Neural progenitor cell (in vitro differentiated cells): ENCODE measurements around the gene PDX1. TPM values are rescaled to one million over a fixed set of nuclear protein-coding genes. Genes with fewer than 3 reads are reported as not detected.
A peak's percentile ranks its signal among the peaks of the same experiment; 100 is the strongest.

ENCODE experiments used
- DNase-seq: peaks from one replicate; pipeline ENCODE4 v3.0.0-alpha.2; 2016; ENCODE audit warnings: low spot score
- H2AFZ ChIP-seq: fragments of 200-600 bp; sonication (generic); replicated peaks from 2 replicates; pipeline ENCODE4 v1.6.1; 2016; ENCODE audit warnings: antibody characterized with exemption
- H3F3A ChIP-seq: fragments of 200-600 bp; sonication (generic); 2 replicates; pipeline ENCODE4 v1.6.1; 2016; ENCODE audit warnings: antibody characterized with exemption, low read depth
- H3K27ac ChIP-seq: fragments of 200-600 bp; sonication (generic); 2 replicates; pipeline ENCODE4 v1.5.1; 2016; ENCODE audit warnings: mild to moderate bottlenecking
- H3K27me3 ChIP-seq: fragments of 200-600 bp; sonication (generic); 2 replicates; pipeline ENCODE4 v1.6.1; 2016; ENCODE audit warnings: mild to moderate bottlenecking, moderate library complexity
- H3K36me3 ChIP-seq: fragments of 200-600 bp; sonication (generic); 2 replicates; pipeline ENCODE4 v1.5.1; 2016
- H3K4me1 ChIP-seq: fragments of 200-600 bp; sonication (generic); 2 replicates; pipeline ENCODE4 v1.6.1; 2016; ENCODE audit warnings: mixed run types
- H3K4me2 ChIP-seq: fragments of 200-600 bp; sonication (generic); 2 replicates; pipeline ENCODE4 v1.6.1; 2016
- H3K4me3 ChIP-seq: fragments of 200-600 bp; sonication (generic); 2 replicates; pipeline ENCODE4 v1.5.1; 2016
- H3K79me2 ChIP-seq: fragments of 200-600 bp; sonication (generic); 2 replicates; pipeline ENCODE4 v1.6.1; 2016; ENCODE audit warnings: low read depth
- H3K9ac ChIP-seq: fragments of 200-600 bp; sonication (generic); 2 replicates; pipeline ENCODE4 v1.6.1; 2016
- H3K9me3 ChIP-seq: fragments of 200-600 bp; sonication (generic); 2 replicates; pipeline ENCODE4 v1.5.1; 2016; ENCODE audit warnings: low read depth
- H4K20me1 ChIP-seq: fragments of 200-600 bp; sonication (generic); 2 replicates; pipeline ENCODE4 v1.6.1; 2016; ENCODE audit warnings: low read depth
- H3K27ac Mint-ChIP-seq: 3 replicates; pipeline ENCODE4 v1.8.0; 2021; ENCODE audit warnings: mixed read lengths
- H3K27me3 Mint-ChIP-seq: 2 replicates; pipeline ENCODE4 v1.8.0; 2022; ENCODE audit warnings: low read depth, mild to moderate bottlenecking, inconsistent platforms, moderate library complexity, mixed read lengths; ENCODE audit not compliant: insufficient read depth
- H3K36me3 Mint-ChIP-seq: 3 replicates; pipeline ENCODE4 v1.8.0; 2021; ENCODE audit warnings: mixed read lengths
- H3K4me1 Mint-ChIP-seq: 3 replicates; pipeline ENCODE4 v1.8.0; 2021; ENCODE audit warnings: mixed read lengths
- H3K4me3 Mint-ChIP-seq: 3 replicates; pipeline ENCODE4 v1.8.0; 2021; ENCODE audit warnings: mild to moderate bottlenecking, moderate library complexity, mixed read lengths
- H3K9me3 Mint-ChIP-seq: 3 replicates; pipeline ENCODE4 v1.8.0; 2020; ENCODE audit warnings: mixed read lengths
- CTCF ChIP-seq: fragments of 200-600 bp; sonication (generic); IDR thresholded peaks from 2 replicates; pipeline ENCODE4 v1.5.1; 2017; ENCODE audit warnings: antibody characterized with exemption, mild to moderate bottlenecking
- EZH2 ChIP-seq: fragments of 200-600 bp; sonication (generic); IDR thresholded peaks from 2 replicates; pipeline ENCODE4 v1.6.1; 2017; ENCODE audit warnings: antibody characterized with exemption, mild to moderate bottlenecking, moderate library complexity
- EZH2phosphoT487 ChIP-seq: fragments of 200-600 bp; sonication (generic); IDR thresholded peaks from 2 replicates; pipeline ENCODE4 v1.6.1; 2017; ENCODE audit warnings: antibody characterized with exemption
- total RNA-seq: library from RNA; depleted of rRNA; stranded (reverse); fragments of >200 nt; gene quantifications from 2 replicates; pipeline ENCODE4 v1.2.3, GENCODE V29; 2015; ENCODE audit warnings: low replicate concordance

PDX1 gene
- total RNA-seq, 1 donor from 2014 or later, result not detected

- Histone ChIP-seq H3K9ac (no peak overlapping the region), H4K20me1 (peaks cover 100% of the 10 kb centered on the region), H3K79me2 (no peaks in the 10 kb centered on the region), H2AFZ (no peak overlapping the region), H3K36me3 (no peaks in the 10 kb centered on the region), H3K4me1 (peaks cover 8% of the 10 kb centered on the region), H3K27me3 (peaks cover 100% of the 10 kb centered on the region), H3K9me3 (no peaks in the 10 kb centered on the region), H3K4me3 (no peak overlapping the region), H3K4me2 (no peak overlapping the region), H3F3A (peaks cover 10% of the 10 kb centered on the region), H3K27ac (no peak overlapping the region)
- peak; percentile 62 for DNase-seq
- Mint-ChIP-seq H3K4me3 (no peak overlapping the region), H3K4me1 (peaks cover 6% of the 10 kb centered on the region), H3K36me3 (no peaks in the 10 kb centered on the region), H3K27ac (no peak overlapping the region), H3K27me3 (peaks cover 92% of the 10 kb centered on the region), H3K9me3 (peaks cover 9% of the 10 kb centered on the region)
- TF ChIP-seq CTCF, result peak; percentile 10
- peak; percentile 99 for TF ChIP-seq EZH2phosphoT487
- peak; percentile 93 for TF ChIP-seq EZH2
These were observed 4.2 kb downstream of the PDX1 start for GRCh38 chr13:27923794-27924528.

GRCh38 chr13:27924529-27925141 is 4.8 kb downstream of the PDX1 start:
- H3K27me3 ChIP-seq, result peaks cover 100% of the 10 kb centered on the region
- Mint-ChIP-seq H3K27me3 (peaks cover 92% of the 10 kb centered on the region), H3K4me1 (peaks cover 6% of the 10 kb centered on the region), H3K36me3 (no peaks in the 10 kb centered on the region), H3K9me3 (peaks cover 9% of the 10 kb centered on the region), H3K27ac (no peak overlapping the region), H3K4me3 (no peak overlapping the region)
- H3K79me2 ChIP-seq, result no peaks in the 10 kb centered on the region
- H3K27ac ChIP-seq, result no peak overlapping the region
- peaks cover 6% of the 10 kb centered on the region for H3F3A ChIP-seq
- peak; percentile 42 for DNase-seq
- H3K9ac ChIP-seq, result no peak overlapping the region
- H3K4me3 ChIP-seq, result no peak overlapping the region
- TF ChIP-seq EZH2 (peak; percentile 92), EZH2phosphoT487 (peak; percentile 93), CTCF (no peak)
- peaks cover 7% of the 10 kb centered on the region for H3K4me1 ChIP-seq
- no peaks in the 10 kb centered on the region for H3K9me3 ChIP-seq
- no peak overlapping the region for H2AFZ ChIP-seq
- no peak overlapping the region for H3K4me2 ChIP-seq
- peaks cover 100% of the 10 kb centered on the region for H4K20me1 ChIP-seq
- H3K36me3 ChIP-seq, result no peaks in the 10 kb centered on the region

- Histone ChIP-seq H3K27ac (no peak overlapping the region), H3K4me1 (no peaks in the 10 kb centered on the region), H3K4me2 (no peak overlapping the region), H4K20me1 (peaks cover 100% of the 10 kb centered on the region), H3F3A (peaks cover 6% of the 10 kb centered on the region), H3K79me2 (no peaks in the 10 kb centered on the region), H3K27me3 (peaks cover 100% of the 10 kb centered on the region), H2AFZ (no peak overlapping the region), H3K36me3 (no peaks in the 10 kb centered on the region), H3K4me3 (no peak overlapping the region), H3K9me3 (no peaks in the 10 kb centered on the region), H3K9ac (no peak overlapping the region)
- Mint-ChIP-seq H3K27ac (no peak overlapping the region), H3K27me3 (peaks cover 94% of the 10 kb centered on the region), H3K4me1 (peaks cover 5% of the 10 kb centered on the region), H3K9me3 (peaks cover 9% of the 10 kb centered on the region), H3K36me3 (no peaks in the 10 kb centered on the region), H3K4me3 (no peak overlapping the region)
- no peak for TF ChIP-seq CTCF
- TF ChIP-seq EZH2, result no peak
- no peak for TF ChIP-seq EZH2phosphoT487
- no peak for DNase-seq
These were observed 5.6 kb downstream of the PDX1 start for GRCh38 chr13:27925220-27925991.
